ENCODE results near the gene TMEM116.

The TMEM116 gene

DNA sequence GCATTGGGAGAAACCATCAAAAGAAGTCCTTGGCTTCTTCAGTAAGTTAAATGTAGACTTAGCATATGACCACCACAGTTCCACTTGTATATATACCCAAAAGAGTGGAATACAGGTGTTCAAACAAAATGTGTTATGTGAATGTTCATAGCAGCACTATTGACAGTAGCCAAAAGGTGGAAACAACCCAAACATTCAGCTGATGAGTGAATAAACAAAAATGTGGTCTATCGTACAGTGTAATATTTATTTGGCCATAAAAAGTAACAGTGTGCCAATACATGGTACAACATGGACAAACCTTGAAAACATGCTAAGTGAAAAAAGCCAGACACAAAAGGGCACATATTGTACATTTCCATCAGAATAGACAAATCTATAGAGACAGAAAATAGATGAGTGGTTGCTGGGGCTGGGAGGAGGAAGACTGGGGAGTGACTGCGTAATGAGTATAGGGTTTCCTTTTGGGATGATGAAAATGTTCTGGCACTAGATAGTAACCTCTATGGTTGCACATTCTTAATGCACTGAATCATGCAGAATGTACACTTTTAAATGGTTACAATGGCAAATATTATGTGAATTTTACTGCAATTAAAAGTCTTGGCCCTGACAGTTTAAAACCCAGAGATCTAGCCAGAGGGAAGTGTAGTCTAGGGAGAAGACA is 5.7 kb upstream of the TMEM116 start:
- peaks cover 21% of the 10 kb centered on the region for H3F3A ChIP-seq (ENCODE audit: control insufficient read depth, insufficient read depth)
- peaks cover 85% of the 10 kb centered on the region for H3K36me3 ChIP-seq (ENCODE audit: control insufficient read depth, low read length)
- H3K4me2 ChIP-seq (ENCODE audit: low read length) = no peak overlapping the region
- H3K79me2 ChIP-seq (ENCODE audit: control insufficient read depth, low read length) = peaks cover 97% of the 10 kb centered on the region
- no peaks in the 10 kb centered on the region for H3K9me3 ChIP-seq (ENCODE audit: control insufficient read depth, insufficient read depth, low read length)
- no peak overlapping the region for H3K27ac ChIP-seq (ENCODE audit: low read depth, low read length)
- H3K4me3 ChIP-seq (ENCODE audit: low read length) = no peak overlapping the region
- no peak for TF ChIP-seq EZH2phosphoT487 (IDR thresholded peaks at IDR 0.05; ENCODE audit: borderline replicate concordance, low read length)
- TF ChIP-seq, protein P1, sequence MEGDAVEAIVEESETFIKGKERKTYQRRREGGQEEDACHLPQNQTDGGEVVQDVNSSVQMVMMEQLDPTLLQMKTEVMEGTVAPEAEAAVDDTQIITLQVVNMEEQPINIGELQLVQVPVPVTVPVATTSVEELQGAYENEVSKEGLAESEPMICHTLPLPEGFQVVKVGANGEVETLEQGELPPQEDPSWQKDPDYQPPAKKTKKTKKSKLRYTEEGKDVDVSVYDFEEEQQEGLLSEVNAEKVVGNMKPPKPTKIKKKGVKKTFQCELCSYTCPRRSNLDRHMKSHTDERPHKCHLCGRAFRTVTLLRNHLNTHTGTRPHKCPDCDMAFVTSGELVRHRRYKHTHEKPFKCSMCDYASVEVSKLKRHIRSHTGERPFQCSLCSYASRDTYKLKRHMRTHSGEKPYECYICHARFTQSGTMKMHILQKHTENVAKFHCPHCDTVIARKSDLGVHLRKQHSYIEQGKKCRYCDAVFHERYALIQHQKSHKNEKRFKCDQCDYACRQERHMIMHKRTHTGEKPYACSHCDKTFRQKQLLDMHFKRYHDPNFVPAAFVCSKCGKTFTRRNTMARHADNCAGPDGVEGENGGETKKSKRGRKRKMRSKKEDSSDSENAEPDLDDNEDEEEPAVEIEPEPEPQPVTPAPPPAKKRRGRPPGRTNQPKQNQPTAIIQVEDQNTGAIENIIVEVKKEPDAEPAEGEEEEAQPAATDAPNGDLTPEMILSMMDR (IDR thresholded peaks at IDR 0.05; ENCODE audit: low read depth, low read length, poor library complexity, severe bottlenecking) = no peak
- H3K4me1 ChIP-seq (ENCODE audit: control insufficient read depth, low read length) = peaks cover 24% of the 10 kb centered on the region
- no peaks in the 10 kb centered on the region for H3K9me2 ChIP-seq (replicated peaks; ENCODE audit: control insufficient read depth, low read length)
- H4K20me1 ChIP-seq (ENCODE audit: control insufficient read depth, insufficient read depth, low read depth, low read length) = peaks cover 40% of the 10 kb centered on the region
- H3K27me3 ChIP-seq (ENCODE audit: control insufficient read depth, low read length) = no peaks in the 10 kb centered on the region

DNA sequence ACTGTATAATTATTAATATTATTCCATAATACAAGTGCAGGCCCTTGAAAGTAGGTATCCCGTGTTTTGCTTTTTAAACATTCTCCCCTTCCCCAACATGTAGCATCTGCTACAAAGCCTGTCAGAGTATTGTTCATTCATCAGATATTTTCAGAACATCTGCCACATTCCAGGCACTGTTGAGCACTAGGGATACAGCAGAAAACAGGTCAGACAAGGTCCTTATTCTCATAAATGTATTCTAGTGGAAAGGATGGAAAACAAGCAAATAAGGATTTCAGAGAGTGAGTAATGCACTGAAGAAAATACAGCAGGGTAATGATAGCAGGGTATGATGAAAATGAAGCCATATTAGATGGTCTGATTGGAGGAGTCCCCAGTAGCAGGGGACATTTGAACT is 4.1 kb upstream of the TMEM116 start:
- no peaks in the 10 kb centered on the region for H3K9me2 ChIP-seq (replicated peaks; ENCODE audit: control insufficient read depth, low read length)
- TF ChIP-seq EZH2phosphoT487 (IDR thresholded peaks at IDR 0.05; ENCODE audit: borderline replicate concordance, low read length) = no peak
- TF ChIP-seq, protein P1 (IDR thresholded peaks at IDR 0.05; ENCODE audit: low read depth, low read length, poor library complexity, severe bottlenecking) = no peak

DNA sequence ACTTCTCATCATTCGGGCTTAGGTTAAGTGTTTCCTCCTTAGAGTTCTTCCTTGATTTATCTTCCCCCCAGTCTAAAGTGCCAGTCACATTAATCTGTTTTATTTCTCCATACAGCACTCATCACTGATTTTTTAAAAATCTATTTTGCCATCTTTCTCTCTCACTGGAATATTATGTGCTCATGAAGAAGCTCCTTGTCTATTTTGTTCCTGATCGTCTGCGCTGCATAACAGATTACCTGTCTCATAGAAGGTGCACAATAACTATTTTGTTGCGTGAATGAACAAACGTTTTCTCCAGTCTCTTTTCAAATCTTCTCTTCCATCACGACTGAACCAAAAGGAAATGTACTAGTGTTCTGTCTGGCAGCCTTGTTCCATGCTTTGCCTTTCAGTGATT is 3.0 kb upstream of the TMEM116 start:
- peaks cover 37% of the 10 kb centered on the region for H3K4me1 ChIP-seq (ENCODE audit: control insufficient read depth, low read length)
- no peaks in the 10 kb centered on the region for H3K9me2 ChIP-seq (replicated peaks; ENCODE audit: control insufficient read depth, low read length)
- no peak overlapping the region for H3K27ac ChIP-seq (ENCODE audit: low read depth, low read length)
- peaks cover 76% of the 10 kb centered on the region for H3K36me3 ChIP-seq (ENCODE audit: control insufficient read depth, low read length)
- peaks cover 10% of the 10 kb centered on the region for H3F3A ChIP-seq (ENCODE audit: control insufficient read depth, insufficient read depth)
- no peaks in the 10 kb centered on the region for H3K9me3 ChIP-seq (ENCODE audit: control insufficient read depth, insufficient read depth, low read length)
- peak overlapping the region; percentile 90; the same call in 1 of the 2 replicates for H3K4me3 ChIP-seq (ENCODE audit: low read length)
- no peaks in the 10 kb centered on the region for H3K27me3 ChIP-seq (ENCODE audit: control insufficient read depth, low read length)
- H4K20me1 ChIP-seq (ENCODE audit: control insufficient read depth, insufficient read depth, low read depth, low read length) = peaks cover 37% of the 10 kb centered on the region
- peak overlapping the region; percentile 92 for H3K4me2 ChIP-seq (ENCODE audit: low read length)
- no peak for TF ChIP-seq EZH2phosphoT487 (IDR thresholded peaks at IDR 0.05; ENCODE audit: borderline replicate concordance, low read length)
- TF ChIP-seq, protein P1 (IDR thresholded peaks at IDR 0.05; ENCODE audit: low read depth, low read length, poor library complexity, severe bottlenecking) = no peak
- peaks cover 97% of the 10 kb centered on the region for H3K79me2 ChIP-seq (ENCODE audit: control insufficient read depth, low read length)

More for the DNA sequence above, 4.1 kb upstream of the TMEM116 start:
- Histone ChIP-seq H3K27ac (ENCODE audit: low read depth, low read length) (no peak overlapping the region), H3K27me3 (ENCODE audit: control insufficient read depth, low read length) (no peaks in the 10 kb centered on the region), H3K79me2 (ENCODE audit: control insufficient read depth, low read length) (peaks cover 95% of the 10 kb centered on the region), H3K36me3 (ENCODE audit: control insufficient read depth, low read length) (peaks cover 78% of the 10 kb centered on the region), H3K4me3 (ENCODE audit: low read length) (no peak overlapping the region), H4K20me1 (ENCODE audit: control insufficient read depth, insufficient read depth, low read depth, low read length) (peaks cover 37% of the 10 kb centered on the region), H3K4me2 (ENCODE audit: low read length) (no peak overlapping the region), H3K9me3 (ENCODE audit: control insufficient read depth, insufficient read depth, low read length) (no peaks in the 10 kb centered on the region), H3K4me1 (ENCODE audit: control insufficient read depth, low read length) (peaks cover 27% of the 10 kb centered on the region), H3F3A (ENCODE audit: control insufficient read depth, insufficient read depth) (peaks cover 10% of the 10 kb centered on the region)

Data from DOHH2 (cell line).